ENCODE data around the gene FXN. TPM values are rescaled to one million over a fixed set of nuclear protein-coding genes. Genes with fewer than 3 reads are reported as not detected.

Gene FXN
- total RNA-seq, 2 experiments from 2014 or later: 27.2 to 32.0 TPM

DNA sequence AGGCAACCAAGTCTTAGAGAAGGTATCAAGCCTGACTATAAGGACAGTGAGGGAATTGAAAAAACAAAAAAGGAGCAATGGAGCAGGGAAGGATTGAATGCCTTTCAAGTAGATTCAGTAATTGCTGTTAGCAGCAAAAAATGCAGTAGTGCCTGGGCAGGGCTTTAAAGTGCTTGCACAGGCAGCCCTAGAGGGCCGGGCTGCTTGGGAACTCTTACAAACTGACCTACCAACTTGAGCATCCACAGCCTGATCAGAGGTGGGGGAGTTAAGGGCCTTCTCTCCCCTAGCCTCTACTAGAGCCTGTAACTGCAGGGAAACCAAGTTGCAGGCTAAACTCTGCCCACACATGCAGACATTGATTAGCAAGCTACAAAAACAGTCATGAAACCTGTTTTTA lies 19.4 kb downstream of the FXN start:
- Mint-ChIP-seq H3K4me1 (peaks cover 16% of the 10 kb centered on the region), H3K36me3 (ENCODE audit: low read depth) (peaks cover 25% of the 10 kb centered on the region), H3K9me3 (no peaks in the 10 kb centered on the region), H3K4me3 (no peak overlapping the region), H3K27me3 (no peaks in the 10 kb centered on the region), H3K27ac (no peak overlapping the region)
- ChIA-PET CTCF (interaction anchor here (0.6 to 4.2 kb wide), 6 partner anchors 10 to 281 kb away, joined by 3 to 36 read pairs (median 3); no protein-coding TSS in a partner anchor), POLR2A (no interaction called here)
- DNase-seq: no peak

DNA sequence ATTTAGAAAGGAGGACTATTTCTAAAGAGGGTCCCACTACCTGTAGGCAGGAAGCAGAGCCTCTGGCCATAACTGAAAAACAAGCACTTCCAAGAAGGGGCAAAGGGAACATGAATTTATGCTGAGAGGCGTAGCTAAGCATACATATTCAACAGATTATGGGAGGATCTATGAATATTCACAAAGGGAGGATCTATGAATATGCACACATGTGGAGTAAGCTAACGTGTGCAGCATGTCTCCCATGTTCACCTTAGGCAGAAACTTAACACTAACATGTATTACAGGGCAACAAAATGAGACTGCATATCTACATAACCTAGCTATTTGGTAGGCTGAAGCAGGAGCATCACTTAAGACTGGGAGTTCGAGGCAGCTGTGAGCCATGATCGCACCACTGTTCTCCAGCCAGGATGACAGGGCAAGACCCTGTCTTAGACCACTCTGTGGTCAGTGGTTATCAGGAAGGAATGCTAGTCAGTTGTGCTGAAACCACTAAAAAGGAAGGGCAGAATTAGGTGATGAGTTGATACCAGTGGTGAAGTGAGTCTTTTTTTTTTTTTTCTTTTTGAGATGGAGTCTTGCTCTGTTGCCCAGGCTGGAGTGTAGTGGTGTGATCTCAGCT lies 20.8 kb downstream of the FXN start:
- CTCF ChIA-PET: interaction anchor here (0.6 to 2.1 kb wide), 2 partner anchors 136 to 703 kb away, joined by 3 to 6 read pairs; no protein-coding TSS in a partner anchor
- POLR2A ChIA-PET: no interaction called here
- Mint-ChIP-seq H3K27ac (no peak overlapping the region), H3K9me3 (no peaks in the 10 kb centered on the region), H3K4me3 (no peak overlapping the region), H3K27me3 (no peaks in the 10 kb centered on the region), H3K4me1 (peaks cover 23% of the 10 kb centered on the region), H3K36me3 (ENCODE audit: low read depth) (peaks cover 31% of the 10 kb centered on the region)
- DNase-seq: no peak

DNA sequence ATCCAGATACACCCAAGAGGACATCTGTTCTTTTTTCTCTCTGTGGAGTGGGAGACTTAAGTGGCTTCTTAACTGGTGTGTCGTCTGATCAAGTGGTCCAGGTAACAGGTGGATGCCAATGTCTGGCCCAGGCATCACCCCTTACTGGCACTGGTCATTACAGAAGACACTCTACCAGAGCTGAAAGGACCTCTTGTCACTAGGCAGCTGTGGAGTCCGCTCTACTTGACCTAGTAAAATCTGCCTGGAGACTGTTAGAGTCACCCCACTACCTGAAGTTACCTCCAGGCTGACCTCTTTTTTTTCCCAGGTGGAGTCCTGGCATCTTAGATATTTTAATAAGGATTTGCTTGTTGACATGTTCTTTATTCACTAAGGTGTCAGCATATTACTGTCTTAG lies 22.5 kb downstream of the FXN start:
- no peak overlapping the region for H3K27ac Mint-ChIP-seq
- no peaks in the 10 kb centered on the region for H3K27me3 Mint-ChIP-seq
- peaks cover 23% of the 10 kb centered on the region for H3K4me1 Mint-ChIP-seq
- H3K36me3 Mint-ChIP-seq (ENCODE audit: low read depth): peaks cover 35% of the 10 kb centered on the region
- POLR2A ChIA-PET: no interaction called here
- no peak overlapping the region for H3K4me3 Mint-ChIP-seq
- CTCF ChIA-PET: interaction anchor here (2.1 kb wide), 1 partner anchor 135 kb away, joined by 6 read pairs; no protein-coding TSS in a partner anchor
- no peak for DNase-seq
- no peaks in the 10 kb centered on the region for H3K9me3 Mint-ChIP-seq

DNA sequence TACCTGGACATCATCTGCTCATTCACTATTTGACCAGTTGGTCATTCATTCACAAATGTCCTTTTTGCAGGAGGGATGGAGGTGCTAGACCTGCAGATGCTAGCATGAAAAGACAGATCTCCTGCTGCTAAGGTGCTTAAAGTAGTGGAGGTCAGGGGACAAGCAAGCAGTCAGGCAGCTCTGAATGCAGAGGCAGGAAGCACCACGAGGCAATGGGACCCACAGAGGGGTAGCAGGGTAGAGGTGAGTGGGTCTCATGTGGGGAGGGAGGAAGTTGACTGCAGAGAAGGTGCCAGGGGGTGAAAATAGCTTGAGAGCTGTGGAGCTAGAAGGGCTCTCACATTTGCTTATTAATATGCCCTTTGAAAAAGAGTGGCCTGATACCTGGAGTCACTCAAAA lies 25.2 kb downstream of the FXN start:
- Mint-ChIP-seq H3K9me3 (no peaks in the 10 kb centered on the region), H3K27me3 (no peaks in the 10 kb centered on the region), H3K27ac (no peak overlapping the region), H3K36me3 (ENCODE audit: low read depth) (peaks cover 29% of the 10 kb centered on the region), H3K4me1 (peaks cover 23% of the 10 kb centered on the region), H3K4me3 (no peak overlapping the region)
- POLR2A ChIA-PET: no interaction called here
- CTCF ChIA-PET: interaction anchor here (1.5 kb wide), 1 partner anchor 25 kb away, joined by 3 read pairs; the partner anchor contains the start of gene FXN
- DNase-seq: no peak

DNA sequence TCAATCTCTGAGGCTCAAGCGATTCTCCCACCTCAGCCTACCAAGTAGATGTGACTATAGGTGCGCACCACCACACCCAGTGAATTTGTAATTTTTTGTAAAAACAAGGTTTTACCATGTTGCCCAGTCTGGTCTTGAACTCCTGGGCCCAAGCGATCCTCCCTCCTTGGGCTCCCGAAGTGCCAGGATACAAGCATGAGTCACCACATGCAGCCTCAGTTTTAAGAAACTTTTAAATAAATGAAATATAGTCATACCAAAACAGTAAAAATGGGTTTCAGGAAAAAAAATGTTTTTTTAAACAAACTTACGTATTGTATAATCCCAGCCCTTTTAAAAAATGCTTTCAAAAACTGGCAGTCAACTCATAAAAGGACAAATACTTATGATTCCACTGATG lies 26.6 kb downstream of the FXN start:
- CTCF ChIA-PET: no interaction called here
- no peak overlapping the region for H3K27ac Mint-ChIP-seq
- peaks cover 18% of the 10 kb centered on the region for H3K4me1 Mint-ChIP-seq
- no peak for DNase-seq
- H3K27me3 Mint-ChIP-seq: no peaks in the 10 kb centered on the region
- H3K9me3 Mint-ChIP-seq: no peaks in the 10 kb centered on the region
- POLR2A ChIA-PET: no interaction called here
- H3K4me3 Mint-ChIP-seq: no peak overlapping the region
- H3K36me3 Mint-ChIP-seq (ENCODE audit: low read depth): peaks cover 26% of the 10 kb centered on the region

DNA sequence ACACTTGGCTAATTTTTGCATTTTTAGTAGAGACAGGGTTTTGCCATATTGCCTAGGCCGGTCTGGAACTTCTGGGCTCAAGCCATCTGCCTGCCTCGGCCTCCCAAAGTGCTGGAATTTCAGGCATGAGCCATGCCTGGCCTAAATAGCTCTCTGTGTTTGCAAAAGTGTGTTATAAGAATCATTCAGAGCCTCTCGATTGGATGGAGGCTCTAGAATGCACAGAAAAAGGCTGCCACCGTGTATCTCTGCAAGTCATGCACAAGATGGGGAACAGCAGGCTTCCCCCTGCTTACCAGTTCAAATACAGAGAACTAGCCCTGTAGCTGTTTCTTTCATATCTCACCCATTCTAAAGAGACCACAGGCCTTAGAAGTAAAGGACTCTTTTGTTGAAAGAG lies 28.3 kb downstream of the FXN start:
- DNase-seq: no peak
- ChIA-PET POLR2A (no interaction called here), CTCF (interaction anchor here (0.6 kb wide), 1 partner anchor 356 kb away, joined by 6 read pairs; no protein-coding TSS in a partner anchor)
- no peaks in the 10 kb centered on the region for H3K27me3 Mint-ChIP-seq
- H3K9me3 Mint-ChIP-seq: no peaks in the 10 kb centered on the region
- no peak overlapping the region for H3K27ac Mint-ChIP-seq
- peaks cover 15% of the 10 kb centered on the region for H3K4me1 Mint-ChIP-seq
- peaks cover 17% of the 10 kb centered on the region for H3K36me3 Mint-ChIP-seq (ENCODE audit: low read depth)
- H3K4me3 Mint-ChIP-seq: no peak overlapping the region

DNA sequence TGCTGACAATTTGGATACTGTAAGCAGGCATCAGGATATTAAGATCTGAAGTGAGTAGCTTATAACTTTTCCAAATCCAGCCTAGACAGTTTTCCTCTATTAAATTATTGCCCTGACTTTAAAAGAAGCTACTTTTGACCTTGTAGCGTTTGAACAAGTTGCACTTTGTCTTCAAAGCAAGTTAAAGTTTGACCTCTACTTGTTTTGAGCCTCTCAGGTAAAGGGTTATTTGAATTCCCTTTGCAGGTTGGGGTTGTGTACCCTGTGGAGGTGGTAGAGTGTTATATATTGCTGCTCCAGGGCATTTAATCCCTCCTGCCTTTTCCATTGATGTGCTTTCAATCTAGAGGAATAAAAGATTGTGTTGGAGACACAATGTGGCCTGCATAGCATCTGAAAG lies 30.1 kb downstream of the FXN start:
- Mint-ChIP-seq H3K9me3 (no peaks in the 10 kb centered on the region), H3K4me1 (peaks cover 1% of the 10 kb centered on the region), H3K27ac (no peak overlapping the region), H3K4me3 (no peak overlapping the region), H3K36me3 (ENCODE audit: low read depth) (peaks cover 8% of the 10 kb centered on the region), H3K27me3 (no peaks in the 10 kb centered on the region)
- DNase-seq: no peak
- ChIA-PET POLR2A (no interaction called here), CTCF (no interaction called here)

DNA sequence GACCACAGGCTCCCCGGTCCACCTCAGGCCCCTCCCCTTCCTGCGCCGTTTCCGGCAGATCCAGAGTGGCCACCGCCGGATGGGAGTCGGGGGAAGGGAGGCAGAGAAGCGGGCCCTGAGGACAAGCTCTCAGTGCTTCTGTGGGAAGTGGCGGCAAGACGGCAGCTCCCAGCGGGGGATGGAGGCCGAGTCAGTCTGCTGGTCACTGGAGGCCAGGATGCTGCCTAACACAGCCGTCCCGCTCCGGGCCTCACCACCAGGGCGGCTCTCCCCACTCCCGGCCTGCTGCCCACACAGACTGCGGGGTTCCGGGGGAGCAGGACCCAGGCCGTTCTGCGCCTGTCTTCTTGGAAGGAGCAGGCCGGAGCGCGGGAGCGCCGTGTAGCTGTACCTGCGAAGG lies 31.4 kb downstream of the FXN start:
- H3K9me3 Mint-ChIP-seq: no peaks in the 10 kb centered on the region
- CTCF ChIA-PET: interaction anchor here (1.1 kb wide), 1 partner anchor 13 kb away, joined by 3 read pairs; no protein-coding TSS in a partner anchor
- no peak overlapping the region for H3K27ac Mint-ChIP-seq
- no peaks in the 10 kb centered on the region for H3K27me3 Mint-ChIP-seq
- peaks cover 4% of the 10 kb centered on the region for H3K36me3 Mint-ChIP-seq (ENCODE audit: low read depth)
- POLR2A ChIA-PET: no interaction called here
- no peaks in the 10 kb centered on the region for H3K4me1 Mint-ChIP-seq
- no peak overlapping the region for H3K4me3 Mint-ChIP-seq
- DNase-seq: no peak

DNA sequence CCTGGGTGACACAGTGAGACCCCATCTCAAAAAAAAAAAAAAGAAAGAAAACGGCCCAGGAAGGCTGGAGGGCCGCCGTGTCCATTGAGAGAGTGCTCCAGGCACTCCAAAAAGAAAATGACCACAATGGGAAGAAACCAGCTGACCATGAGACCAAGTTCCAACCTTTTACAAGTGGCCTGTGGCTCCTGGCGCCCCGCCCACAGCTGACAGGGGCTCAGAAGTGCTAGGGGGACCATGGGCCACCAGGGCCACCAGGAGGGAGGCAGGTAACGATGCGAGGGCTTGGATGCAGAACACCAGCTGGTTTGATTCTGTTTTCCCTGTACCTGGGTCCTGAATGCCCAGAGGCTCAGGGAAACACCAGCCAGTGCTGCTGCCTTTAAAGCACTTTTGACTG lies 34.6 kb downstream of the FXN start:
- no peaks in the 10 kb centered on the region for H3K4me1 Mint-ChIP-seq
- H3K27me3 Mint-ChIP-seq: no peaks in the 10 kb centered on the region
- ChIA-PET CTCF (interaction anchor here (0.6 to 1.4 kb wide), 3 partner anchors 13 to 552 kb away, joined by 3 to 6 read pairs (median 3); no protein-coding TSS in a partner anchor), POLR2A (no interaction called here)
- no peaks in the 10 kb centered on the region for H3K9me3 Mint-ChIP-seq
- no peak for DNase-seq
- no peak overlapping the region for H3K4me3 Mint-ChIP-seq
- no peak overlapping the region for H3K27ac Mint-ChIP-seq
- H3K36me3 Mint-ChIP-seq (ENCODE audit: low read depth): peaks cover 13% of the 10 kb centered on the region

DNA sequence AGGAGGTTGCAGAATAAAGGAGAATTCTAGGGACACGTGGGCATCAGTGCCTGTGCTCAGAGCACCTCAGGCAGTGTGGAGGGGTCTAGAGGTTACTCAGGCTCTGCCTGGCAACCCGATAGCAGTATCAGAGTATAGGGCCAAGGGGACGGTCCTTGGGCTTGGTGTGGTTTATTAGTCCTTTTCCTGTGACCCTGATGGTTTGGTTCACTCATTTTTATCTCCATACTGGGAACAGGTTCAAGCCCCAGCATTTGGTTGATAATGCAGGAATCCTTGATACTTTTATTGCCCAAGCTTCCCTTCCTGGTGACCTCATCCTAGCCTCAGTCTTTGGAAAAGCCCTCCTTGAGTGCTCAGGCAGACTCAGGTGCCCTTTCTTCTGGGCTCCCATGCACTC lies 35.5 kb downstream of the FXN start:
- ChIA-PET CTCF (no interaction called here), POLR2A (no interaction called here)
- Mint-ChIP-seq H3K9me3 (no peaks in the 10 kb centered on the region), H3K27ac (no peak overlapping the region), H3K36me3 (ENCODE audit: low read depth) (peaks cover 13% of the 10 kb centered on the region), H3K4me1 (no peaks in the 10 kb centered on the region), H3K4me3 (no peak overlapping the region), H3K27me3 (no peaks in the 10 kb centered on the region)
- DNase-seq: no peak

DNA sequence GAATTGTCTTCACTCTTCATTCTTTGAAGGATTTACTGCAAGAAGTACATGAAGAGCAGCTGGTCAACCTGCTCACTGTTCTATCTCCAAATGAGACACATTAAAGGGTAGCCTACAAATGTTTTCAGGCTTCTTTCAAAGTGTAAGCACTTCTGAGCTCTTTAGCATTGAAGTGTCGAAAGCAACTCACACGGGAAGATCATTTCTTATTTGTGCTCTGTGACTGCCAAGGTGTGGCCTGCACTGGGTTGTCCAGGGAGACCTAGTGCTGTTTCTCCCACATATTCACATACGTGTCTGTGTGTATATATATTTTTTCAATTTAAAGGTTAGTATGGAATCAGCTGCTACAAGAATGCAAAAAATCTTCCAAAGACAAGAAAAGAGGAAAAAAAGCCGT lies 37.6 kb downstream of the FXN start:
- POLR2A ChIA-PET: no interaction called here

DNA sequence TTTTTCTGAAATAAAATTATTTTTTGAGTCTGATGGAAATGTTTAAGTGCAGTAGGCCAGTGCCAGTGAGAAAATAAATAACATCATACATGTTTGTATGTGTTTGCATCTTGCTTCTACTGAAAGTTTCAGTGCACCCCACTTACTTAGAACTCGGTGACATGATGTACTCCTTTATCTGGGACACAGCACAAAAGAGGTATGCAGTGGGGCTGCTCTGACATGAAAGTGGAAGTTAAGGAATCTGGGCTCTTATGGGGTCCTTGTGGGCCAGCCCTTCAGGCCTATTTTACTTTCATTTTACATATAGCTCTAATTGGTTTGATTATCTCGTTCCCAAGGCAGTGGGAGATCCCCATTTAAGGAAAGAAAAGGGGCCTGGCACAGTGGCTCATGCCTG lies 39.2 kb downstream of the FXN start:
- POLR2A ChIA-PET: no interaction called here
- CTCF ChIA-PET: interaction anchor here (2.2 kb wide), 1 partner anchor 10 kb away, joined by 5 read pairs; no protein-coding TSS in a partner anchor
- H3K36me3 Mint-ChIP-seq (ENCODE audit: low read depth): peaks cover 11% of the 10 kb centered on the region
- no peak for DNase-seq
- H3K27me3 Mint-ChIP-seq: no peaks in the 10 kb centered on the region
- H3K4me3 Mint-ChIP-seq: no peak overlapping the region
- no peaks in the 10 kb centered on the region for H3K9me3 Mint-ChIP-seq
- H3K27ac Mint-ChIP-seq: no peak overlapping the region
- H3K4me1 Mint-ChIP-seq: no peaks in the 10 kb centered on the region

More for the DNA sequence above, 37.6 kb downstream of the FXN start:
- Mint-ChIP-seq H3K36me3 (ENCODE audit: low read depth) (peaks cover 11% of the 10 kb centered on the region), H3K4me1 (no peaks in the 10 kb centered on the region), H3K27ac (no peak overlapping the region), H3K4me3 (no peak overlapping the region), H3K9me3 (no peaks in the 10 kb centered on the region), H3K27me3 (no peaks in the 10 kb centered on the region)
- CTCF ChIA-PET: interaction anchor here (2.2 kb wide), 1 partner anchor 12 kb away, joined by 5 read pairs; no protein-coding TSS in a partner anchor
- DNase-seq: no peak

DNA sequence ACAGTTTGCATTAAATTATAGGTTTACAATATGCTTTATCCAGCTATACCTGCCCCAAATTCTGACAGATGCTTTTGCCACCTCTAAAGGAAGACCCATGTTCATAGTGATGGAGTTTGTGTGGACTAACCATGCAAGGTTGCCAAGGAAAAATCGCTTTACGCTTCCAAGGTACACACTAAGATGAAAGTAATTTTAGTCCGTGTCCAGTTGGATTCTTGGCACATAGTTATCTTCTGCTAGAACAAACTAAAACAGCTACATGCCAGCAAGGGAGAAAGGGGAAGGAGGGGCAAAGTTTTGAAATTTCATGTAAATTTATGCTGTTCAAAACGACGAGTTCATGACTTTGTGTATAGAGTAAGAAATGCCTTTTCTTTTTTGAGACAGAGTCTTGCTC lies 41.0 kb downstream of the FXN start:
- Mint-ChIP-seq H3K27ac (no peak overlapping the region), H3K4me3 (no peak overlapping the region), H3K4me1 (no peaks in the 10 kb centered on the region), H3K9me3 (no peaks in the 10 kb centered on the region), H3K27me3 (no peaks in the 10 kb centered on the region), H3K36me3 (ENCODE audit: low read depth) (peaks cover 16% of the 10 kb centered on the region)
- ChIA-PET POLR2A (no interaction called here), CTCF (interaction anchor here (1.5 kb wide), 1 partner anchor 22 kb away, joined by 3 read pairs; no protein-coding TSS in a partner anchor)
- no peak for DNase-seq

DNA sequence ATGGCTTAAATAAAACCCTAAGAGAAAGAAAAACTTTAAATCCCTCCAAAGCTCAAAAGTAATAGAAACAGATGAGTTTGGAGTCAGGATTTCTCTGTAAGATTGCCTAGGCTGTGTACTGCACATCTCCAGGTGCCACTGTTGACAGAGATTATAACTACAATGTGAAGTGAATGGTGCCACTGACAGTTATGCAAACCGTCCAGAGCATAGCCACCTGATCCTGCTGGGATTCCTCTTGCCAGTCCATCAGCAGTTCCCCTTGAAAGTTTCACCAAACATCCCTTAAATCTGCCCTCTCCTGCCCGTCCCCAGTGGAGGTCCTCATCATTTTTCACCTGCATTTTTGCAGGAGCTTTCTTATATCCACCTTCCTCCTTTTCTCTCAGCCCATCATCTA lies 42.5 kb downstream of the FXN start:
- CTCF ChIA-PET: interaction anchor here (0.7 to 1.7 kb wide), 4 partner anchors 9 to 139 kb away, joined by 3 to 5 read pairs (median 3); partner anchors contain the start of gene FXN
- Mint-ChIP-seq H3K36me3 (ENCODE audit: low read depth) (peaks cover 14% of the 10 kb centered on the region), H3K27me3 (no peaks in the 10 kb centered on the region), H3K27ac (no peak overlapping the region), H3K4me1 (no peaks in the 10 kb centered on the region), H3K4me3 (no peak overlapping the region), H3K9me3 (no peaks in the 10 kb centered on the region)
- DNase-seq: no peak
- POLR2A ChIA-PET: no interaction called here
